Measurements from ENCODE around the gene LETMD1.

LETMD1 gene

GRCh38 chr12:51023625-51024382 lies 24.3 kb upstream of the LETMD1 start:
- DNase-seq (ENCODE audit: low read depth, low spot score) = no peak

GRCh38 chr12:51025338-51025835 lies 22.7 kb upstream of the LETMD1 start:
- no peak for DNase-seq (ENCODE audit: low read depth, low spot score)
- peak overlapping the region; percentile 82 for H3K4me3 ChIP-seq (ENCODE audit: low read length)

More at GRCh38 chr12:51023625-51024382, 24.3 kb upstream of the LETMD1 start:
- H3K4me3 ChIP-seq (ENCODE audit: low read length) = peak overlapping the region; percentile 82

GRCh38 chr12:51025836-51026638 lies 22.1 kb upstream of the LETMD1 start, which contains the start of gene SLC11A2:
Gene SLC11A2 (minus strand): TSS chr12:51026384. CDS start chr12:51010728, 15,656 bp downstream.
- DNase-seq (ENCODE audit: low read depth, low spot score) = peak; percentile 93
- H3K4me3 ChIP-seq (ENCODE audit: low read length) = peak within 1 kb of the TSS; percentile 82

GRCh38 chr12:51027342-51027835 lies 20.7 kb upstream of the LETMD1 start:
- H3K4me3 ChIP-seq (ENCODE audit: low read length) = no peak overlapping the region

GRCh38 chr12:51028126-51028812 lies 19.9 kb upstream of the LETMD1 start:
- H3K4me3 ChIP-seq (ENCODE audit: low read length) = no peak overlapping the region
- peak; percentile 73 for DNase-seq (ENCODE audit: low read depth, low spot score)

More at GRCh38 chr12:51027342-51027835, 20.7 kb upstream of the LETMD1 start:
- no peak for DNase-seq (ENCODE audit: low read depth, low spot score)

- no peak for DNase-seq (ENCODE audit: low read depth, low spot score)
- H3K4me3 ChIP-seq (ENCODE audit: low read length) = no peak overlapping the region
Measured at GRCh38 chr12:51028813-51029150, 19.3 kb upstream of the LETMD1 start.

GRCh38 chr12:51033048-51033447 lies 15.1 kb upstream of the LETMD1 start:
- H3K4me3 ChIP-seq (ENCODE audit: low read length) = no peak overlapping the region
- no peak for DNase-seq (ENCODE audit: low read depth, low spot score)

GRCh38 chr12:51033457-51034089 lies 14.6 kb upstream of the LETMD1 start:
- no peak overlapping the region for H3K4me3 ChIP-seq (ENCODE audit: low read length)
- no peak for DNase-seq (ENCODE audit: low read depth, low spot score)

- no peak for DNase-seq (ENCODE audit: low read depth, low spot score)
- no peak overlapping the region for H3K4me3 ChIP-seq (ENCODE audit: low read length)
Measured at GRCh38 chr12:51036279-51036678, 11.8 kb upstream of the LETMD1 start.

- peak overlapping the region; percentile 90 for H3K4me3 ChIP-seq (ENCODE audit: low read length)
- peak; percentile 41 for DNase-seq (ENCODE audit: low read depth, low spot score)
Measured at GRCh38 chr12:51048661-51049251, 629 bp downstream of the LETMD1 start.

- no peak for DNase-seq (ENCODE audit: low read depth, low spot score)
- H3K4me3 ChIP-seq (ENCODE audit: low read length) = peak overlapping the region; percentile 90
Measured at GRCh38 chr12:51049525-51049924, 1.4 kb downstream of the LETMD1 start.

- no peak for DNase-seq (ENCODE audit: low read depth, low spot score)
- no peak overlapping the region for H3K4me3 ChIP-seq (ENCODE audit: low read length)
Measured at GRCh38 chr12:51051787-51052186, 3.7 kb downstream of the LETMD1 start.

GRCh38 chr12:51055060-51055459 lies 6.9 kb downstream of the LETMD1 start:
- no peak for DNase-seq (ENCODE audit: low read depth, low spot score)
- H3K4me3 ChIP-seq (ENCODE audit: low read length) = no peak overlapping the region

- H3K4me3 ChIP-seq (ENCODE audit: low read length) = no peak overlapping the region
- no peak for DNase-seq (ENCODE audit: low read depth, low spot score)
Measured at GRCh38 chr12:51056242-51056641, 8.1 kb downstream of the LETMD1 start.

- DNase-seq (ENCODE audit: low read depth, low spot score) = no peak
- H3K4me3 ChIP-seq (ENCODE audit: low read length) = no peak overlapping the region
Measured at GRCh38 chr12:51059086-51059485, 11.0 kb downstream of the LETMD1 start.

GRCh38 chr12:51062631-51063397 lies 14.7 kb downstream of the LETMD1 start:
- no peak overlapping the region for H3K4me3 ChIP-seq (ENCODE audit: low read length)
- no peak for DNase-seq (ENCODE audit: low read depth, low spot score)

GRCh38 chr12:51065530-51065929 lies 17.4 kb downstream of the LETMD1 start:
- no peak overlapping the region for H3K4me3 ChIP-seq (ENCODE audit: low read length)
- DNase-seq (ENCODE audit: low read depth, low spot score) = no peak

- no peak overlapping the region for H3K4me3 ChIP-seq (ENCODE audit: low read length)
- no peak for DNase-seq (ENCODE audit: low read depth, low spot score)
Measured at GRCh38 chr12:51067229-51067628, 19.1 kb downstream of the LETMD1 start.
